ACC112 (cell line): ENCODE measurements around the gene CASP14.

Experiments used
- H2AFZ ChIP-seq: fragments of 200-600 bp; sonication (generic); one replicate; pipeline ENCODE4 v1.6.0; 2017; ENCODE audit warnings: antibody characterized with exemption, low read length; ENCODE audit not compliant: unreplicated experiment
- H3K27ac ChIP-seq: fragments of 200-600 bp; sonication (generic); 2 replicates; pipeline ENCODE4 v1.5.1; 2014; ENCODE audit warnings: low read depth, mild to moderate bottlenecking, antibody characterized with exemption, low read length, moderate library complexity
- H3K27me3 ChIP-seq: fragments of 200-600 bp; sonication (generic); 2 replicates; pipeline ENCODE4 v1.6.1; 2014; ENCODE audit warnings: mild to moderate bottlenecking, antibody characterized with exemption, low read length, moderate library complexity, mixed read lengths; ENCODE audit not compliant: insufficient read depth
- H3K36me3 ChIP-seq: fragments of 200-600 bp; sonication (generic); 2 replicates; pipeline ENCODE4 v1.6.1; 2016; ENCODE audit warnings: mild to moderate bottlenecking, antibody characterized with exemption, low read length, moderate library complexity, mixed read lengths; ENCODE audit not compliant: insufficient read depth
- H3K4me1 ChIP-seq: fragments of 200-600 bp; sonication (generic); one replicate; pipeline ENCODE4 v1.6.1; 2016; ENCODE audit warnings: low read length, mixed read lengths; ENCODE audit not compliant: insufficient read depth, unreplicated experiment, control insufficient read depth
- H3K4me3 ChIP-seq: fragments of 200-600 bp; sonication (generic); 2 replicates; pipeline ENCODE4 v1.5.1; 2014; ENCODE audit warnings: mild to moderate bottlenecking, low read depth, low read length
- H3K79me2 ChIP-seq: fragments of 200-600 bp; sonication (generic); one replicate; pipeline ENCODE4 v1.6.0; 2016; ENCODE audit warnings: low read length; ENCODE audit not compliant: control insufficient read depth, unreplicated experiment, insufficient read depth

CASP14 gene

GRCh38 chr19:15098460-15098859 lies 49.2 kb downstream of the CASP14 start:
- Histone ChIP-seq H3K4me1 (no peaks in the 10 kb centered on the region), H3K27me3 (no peaks in the 10 kb centered on the region), H3K27ac (no peak overlapping the region), H3K4me3 (no peak overlapping the region), H3K36me3 (no peaks in the 10 kb centered on the region), H3K79me2 (no peaks in the 10 kb centered on the region), H2AFZ (no peak overlapping the region)

DNA sequence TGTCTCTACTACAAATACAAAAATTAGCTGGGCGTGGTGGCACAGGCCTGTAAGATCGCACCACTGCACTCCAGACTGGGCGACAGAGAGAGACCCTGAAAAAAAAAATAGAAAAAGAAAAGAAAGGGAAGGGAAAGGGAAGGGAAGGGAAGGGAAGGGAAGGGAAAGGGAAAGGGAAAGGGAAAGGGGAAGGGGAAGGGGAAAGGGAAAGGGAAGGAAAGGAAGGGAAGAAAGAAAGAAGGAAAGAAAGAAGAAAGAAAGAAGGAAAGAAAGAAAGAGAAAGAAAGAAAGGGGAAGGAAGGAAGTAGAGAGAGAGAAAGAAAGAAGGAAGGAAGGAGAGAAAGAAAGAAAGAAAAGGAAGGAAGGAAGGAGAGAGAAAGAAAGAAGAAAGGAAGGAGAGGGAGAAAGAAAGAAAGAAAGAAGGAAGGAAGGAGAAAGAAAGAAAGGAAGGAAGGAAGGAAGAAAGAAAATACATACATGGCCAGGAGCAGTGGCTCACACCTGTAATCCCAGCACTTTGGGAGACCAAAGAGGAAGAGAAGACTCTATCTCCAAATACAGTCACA lies 49.8 kb downstream of the CASP14 start:
- H3K27me3 ChIP-seq, result no peaks in the 10 kb centered on the region
- H3K79me2 ChIP-seq, result no peaks in the 10 kb centered on the region
- no peaks in the 10 kb centered on the region for H3K4me1 ChIP-seq
- H3K36me3 ChIP-seq, result no peaks in the 10 kb centered on the region
- no peak overlapping the region for H3K27ac ChIP-seq
- no peak overlapping the region for H3K4me3 ChIP-seq
- no peak overlapping the region for H2AFZ ChIP-seq

DNA sequence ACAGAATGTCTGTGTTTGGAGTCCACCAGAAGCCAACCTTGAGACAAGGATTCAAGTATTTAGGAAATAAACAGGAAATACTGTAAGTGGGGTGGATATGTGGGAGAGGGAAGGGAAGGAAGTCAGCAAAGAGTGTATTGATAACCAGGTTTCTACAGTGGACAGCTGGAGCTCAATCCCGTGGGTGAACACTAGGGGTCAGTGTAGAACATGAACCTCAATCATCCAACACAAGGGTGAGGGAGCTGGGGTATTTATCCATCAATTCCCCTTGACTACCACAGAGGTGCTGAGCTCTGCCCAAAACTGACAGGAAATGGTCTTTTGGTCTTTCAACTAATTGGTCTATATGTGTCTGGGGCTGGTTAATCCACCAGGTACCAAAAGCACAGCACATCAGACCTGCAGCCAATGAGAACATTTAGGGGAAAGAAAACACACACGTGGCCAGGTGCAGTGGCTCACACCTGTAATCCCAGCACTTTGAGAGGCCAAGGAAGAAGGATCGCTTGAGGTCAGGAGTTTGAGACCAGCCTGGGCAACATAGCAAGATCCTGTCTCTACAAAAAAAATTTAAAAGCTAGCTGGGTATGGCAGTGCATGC lies 52.3 kb downstream of the CASP14 start:
- H3K4me3 ChIP-seq, result no peak overlapping the region

DNA sequence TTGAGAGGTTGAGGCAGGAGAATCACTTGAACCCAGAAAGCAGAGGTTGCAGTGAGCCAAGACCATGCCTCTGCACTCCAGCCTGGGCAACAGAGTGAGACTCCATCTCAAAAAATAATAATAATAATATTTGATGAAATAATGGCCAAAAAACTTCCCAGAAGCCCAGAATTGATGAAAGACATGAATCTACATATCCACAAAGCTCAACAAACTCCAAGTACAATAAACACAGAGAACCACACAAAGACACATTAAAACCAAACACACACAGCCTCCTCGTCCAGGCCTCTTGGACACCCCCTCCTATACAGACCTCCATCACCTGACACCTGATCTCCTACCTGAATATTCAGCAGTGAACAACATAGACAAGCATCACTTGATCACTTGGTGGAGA lies 54.7 kb downstream of the CASP14 start:
- Histone ChIP-seq H3K27me3 (no peaks in the 10 kb centered on the region), H3K36me3 (no peaks in the 10 kb centered on the region), H3K4me3 (no peak overlapping the region), H3K79me2 (peaks cover 15% of the 10 kb centered on the region), H2AFZ (no peak overlapping the region), H3K4me1 (peaks cover 7% of the 10 kb centered on the region), H3K27ac (no peak overlapping the region)

More for the DNA sequence above, 52.3 kb downstream of the CASP14 start:
- H3K27ac ChIP-seq, result no peak overlapping the region
- H3K27me3 ChIP-seq, result no peaks in the 10 kb centered on the region
- H2AFZ ChIP-seq, result no peak overlapping the region
- H3K79me2 ChIP-seq, result no peaks in the 10 kb centered on the region
- peaks cover 2% of the 10 kb centered on the region for H3K4me1 ChIP-seq
- no peaks in the 10 kb centered on the region for H3K36me3 ChIP-seq

GRCh38 chr19:15104411-15104810 lies 55.1 kb downstream of the CASP14 start:
- no peaks in the 10 kb centered on the region for H3K36me3 ChIP-seq
- H3K27ac ChIP-seq, result no peak overlapping the region
- H3K4me1 ChIP-seq, result peaks cover 7% of the 10 kb centered on the region
- no peak overlapping the region for H2AFZ ChIP-seq
- no peaks in the 10 kb centered on the region for H3K27me3 ChIP-seq
- H3K4me3 ChIP-seq, result no peak overlapping the region
- peaks cover 17% of the 10 kb centered on the region for H3K79me2 ChIP-seq

DNA sequence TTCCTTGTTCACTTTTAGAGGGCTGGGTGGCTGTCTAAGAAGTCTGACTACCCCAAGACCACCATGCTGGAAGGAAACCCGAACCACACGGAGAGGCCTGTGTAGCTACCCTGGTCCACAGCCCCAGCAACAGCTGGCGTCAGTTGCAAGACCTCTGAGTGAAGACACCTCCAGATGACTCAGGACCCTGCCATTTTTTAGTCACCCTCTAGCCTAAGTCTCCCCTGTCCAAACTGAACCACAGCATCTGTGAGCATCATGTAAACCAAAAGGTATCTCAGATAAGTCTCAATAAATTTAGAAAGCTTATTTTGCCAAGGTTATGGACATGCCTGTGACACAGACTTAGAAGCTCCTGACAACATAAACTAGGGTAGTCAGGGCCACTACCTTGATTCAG lies 55.8 kb downstream of the CASP14 start:
- H3K27me3 ChIP-seq, result no peaks in the 10 kb centered on the region
- H3K4me1 ChIP-seq, result peaks cover 7% of the 10 kb centered on the region
- no peak overlapping the region for H3K4me3 ChIP-seq
- H3K27ac ChIP-seq, result no peak overlapping the region
- H3K36me3 ChIP-seq, result no peaks in the 10 kb centered on the region
- no peak overlapping the region for H2AFZ ChIP-seq
- H3K79me2 ChIP-seq, result peaks cover 17% of the 10 kb centered on the region

- H2AFZ ChIP-seq, result peak within 1 kb of the TSS; percentile 83
- peak within 1 kb of the TSS; percentile 95 for H3K4me3 ChIP-seq
- H3K27ac ChIP-seq, result peak within 1 kb of the TSS; percentile 60
- H3K27me3 ChIP-seq, result no peaks in the 10 kb centered on the region
- 0 out of 2 replicates have a peak, but pooled peaks cover 4% of the 10 kb centered on the region for H3K36me3 ChIP-seq
- peaks cover 7% of the 10 kb centered on the region for H3K4me1 ChIP-seq
- H3K79me2 ChIP-seq, result peaks cover 17% of the 10 kb centered on the region
Measured at GRCh38 chr19:15107061-15108010, 58.1 kb downstream of the CASP14 start, which contains the start of gene SYDE1. SYDE1 (plus strand) TSS chr19:15107401; CDS start chr19:15107434, 33 bp downstream.
